Measurements from ENCODE around the gene ZSWIM1.

ZSWIM1 gene

GRCh38 chr20:45934046-45934585 lies 53.1 kb downstream of the ZSWIM1 start:
- POLR2A ChIA-PET: interaction anchor here (0.6 to 3.2 kb wide), 21 partner anchors 9 to 155 kb away, joined by 3 to 28 read pairs (median 7); partner anchors contain the start of genes ACOT8, UBE2C, ZNF335 and ZSWIM1
- DNase-seq (ENCODE audit: extremely low spot score): peak; percentile 54
- CTCF ChIA-PET: interaction anchor here (0.5 to 0.6 kb wide), 2 partner anchors 12 to 81 kb away, joined by 3 read pairs; no protein-coding TSS in a partner anchor
- TF ChIP-seq SUZ12 (IDR thresholded peaks at IDR 0.05): no peak
- no peak for TF ChIP-seq NFRKB (IDR thresholded peaks at IDR 0.05)
- TF ChIP-seq FOXK2 (IDR thresholded peaks at IDR 0.05): no peak
- no peak for TF ChIP-seq PKNOX1 (IDR thresholded peaks at IDR 0.05)
- TF ChIP-seq BHLHE40 (IDR thresholded peaks at IDR 0.05; ENCODE audit: borderline replicate concordance): no peak
- TF ChIP-seq ELF4 (IDR thresholded peaks at IDR 0.05): no peak
- TF ChIP-seq L3MBTL2 (conservative IDR thresholded peaks at IDR 0.05): no peak
- TF ChIP-seq FOXM1 (IDR thresholded peaks at IDR 0.05; ENCODE audit: borderline replicate concordance): no peak
- no peak for TF ChIP-seq CTBP1 (IDR thresholded peaks at IDR 0.05; ENCODE audit: borderline replicate concordance)
- no peak for TF ChIP-seq LEF1 (IDR thresholded peaks at IDR 0.05; ENCODE audit: borderline replicate concordance)
- no peak for TF ChIP-seq SP1 (IDR thresholded peaks at IDR 0.05)
- no peak for TF ChIP-seq HDGF (IDR thresholded peaks at IDR 0.05; ENCODE audit: borderline replicate concordance)
- TF ChIP-seq ARNT (IDR thresholded peaks at IDR 0.05): no peak
- no peak for TF ChIP-seq TARDBP (IDR thresholded peaks at IDR 0.05)
- no peak for TF ChIP-seq FOXA1 (IDR thresholded peaks at IDR 0.05)
- no peak for TF ChIP-seq ZNF384 (IDR thresholded peaks at IDR 0.05)
